Endothelial cell (in vitro differentiated cells): ENCODE measurements around the gene MSLN. TPM values are rescaled to one million over a fixed set of nuclear protein-coding genes. Genes with fewer than 3 reads are reported as not detected.

Source experiments
- DNase-seq: peaks from one replicate; pipeline ENCODE4 v3.0.0; 2021; ENCODE audit warnings: low spot score
- H3K27ac Mint-ChIP-seq: one replicate; pipeline ENCODE4 v1.8.0; 2021; ENCODE audit warnings: mixed read lengths, inconsistent platforms; ENCODE audit not compliant: unreplicated experiment
- H3K27me3 Mint-ChIP-seq: one replicate; pipeline ENCODE4 v1.8.0; 2021; ENCODE audit warnings: mild to moderate bottlenecking, moderate library complexity, mixed read lengths, inconsistent platforms; ENCODE audit not compliant: unreplicated experiment
- H3K36me3 Mint-ChIP-seq: one replicate; pipeline ENCODE4 v1.8.0; 2021; ENCODE audit warnings: mild to moderate bottlenecking, low read depth, mixed read lengths, inconsistent platforms; ENCODE audit not compliant: unreplicated experiment
- H3K4me1 Mint-ChIP-seq: one replicate; pipeline ENCODE4 v1.8.0; 2021; ENCODE audit warnings: mild to moderate bottlenecking, mixed read lengths, inconsistent platforms; ENCODE audit not compliant: unreplicated experiment
- H3K4me3 Mint-ChIP-seq: one replicate; pipeline ENCODE4 v1.8.0; 2021; ENCODE audit warnings: mild to moderate bottlenecking, mixed read lengths, inconsistent platforms; ENCODE audit not compliant: unreplicated experiment
- H3K9me3 Mint-ChIP-seq: one replicate; pipeline ENCODE4 v1.8.0; 2021; ENCODE audit warnings: mixed read lengths, inconsistent platforms; ENCODE audit not compliant: unreplicated experiment
- CTCF ChIP-seq: fragments of 200-600 bp; sonication (generic); IDR thresholded peaks from one replicate; pipeline ENCODE4 v1.5.0; 2021; ENCODE audit warnings: antibody characterized with exemption; ENCODE audit not compliant: unreplicated experiment
- total RNA-seq: library from RNA; stranded (reverse); fragmentation: NEBNext Ultra II Directional; extraction: Animal tissue kit (Norgen Biotek cat#: 25700); gene quantifications from one replicate; pipeline ENCODE4 v1.2.1, GENCODE V29; 2021; ENCODE audit not compliant: unreplicated experiment

The MSLN gene
- total RNA-seq, 1 donor from 2014 or later: 0.44 TPM

GRCh38 chr16:714079-714478, 46.5 kb upstream of the MSLN start:
- Mint-ChIP-seq H3K36me3 (no peaks in the 10 kb centered on the region), H3K9me3 (no peaks in the 10 kb centered on the region), H3K27me3 (peaks cover 15% of the 10 kb centered on the region), H3K27ac (no peak overlapping the region), H3K4me1 (no peaks in the 10 kb centered on the region), H3K4me3 (no peak overlapping the region)
- no peak for DNase-seq
- TF ChIP-seq CTCF: no peak

GRCh38 chr16:714558-715476, 45.7 kb upstream of the MSLN start, which contains the start of gene METRN:
Gene METRN (plus strand): TSS chr16:715118. CDS start chr16:715290, 172 bp downstream.
- Mint-ChIP-seq H3K9me3 (no peaks in the 10 kb centered on the region), H3K27ac (no peak within 1 kb of the TSS), H3K4me1 (no peaks in the 10 kb centered on the region), H3K4me3 (no peak within 1 kb of the TSS), H3K27me3 (peaks cover 19% of the 10 kb centered on the region), H3K36me3 (no peaks in the 10 kb centered on the region)
- peak; percentile 92 for DNase-seq
- no peak for TF ChIP-seq CTCF

GRCh38 chr16:715477-716199, 44.9 kb upstream of the MSLN start:
- no peaks in the 10 kb centered on the region for H3K9me3 Mint-ChIP-seq
- no peak for TF ChIP-seq CTCF
- no peaks in the 10 kb centered on the region for H3K4me1 Mint-ChIP-seq
- H3K27ac Mint-ChIP-seq: no peak overlapping the region
- no peaks in the 10 kb centered on the region for H3K36me3 Mint-ChIP-seq
- H3K27me3 Mint-ChIP-seq: peaks cover 22% of the 10 kb centered on the region
- no peak for DNase-seq
- no peak overlapping the region for H3K4me3 Mint-ChIP-seq

GRCh38 chr16:716200-716568, 44.4 kb upstream of the MSLN start:
- H3K27me3 Mint-ChIP-seq: peaks cover 22% of the 10 kb centered on the region
- no peaks in the 10 kb centered on the region for H3K9me3 Mint-ChIP-seq
- H3K36me3 Mint-ChIP-seq: no peaks in the 10 kb centered on the region
- DNase-seq: no peak
- no peak for TF ChIP-seq CTCF
- no peaks in the 10 kb centered on the region for H3K4me1 Mint-ChIP-seq
- H3K4me3 Mint-ChIP-seq: no peak overlapping the region
- H3K27ac Mint-ChIP-seq: no peak overlapping the region
